Esophagus squamous epithelium (tissue), 5 donors: ENCODE measurements around the gene OTP. TPM values are rescaled to one million over a fixed set of nuclear protein-coding genes. Genes with fewer than 3 reads are reported as not detected.

ENCODE experiments used
- DNase-seq: peaks from one replicate; lab custom pipeline; 2025; lab: John Stamatoyannopoulos, UW
- H3K27ac ChIP-seq, 4 donors: fragments of 200-600 bp; sonication (generic); one replicate each; pipeline ENCODE4 v1.5.1; 2016 to 2019; ENCODE audit warnings: mild to moderate bottlenecking in 1 of 4
- H3K27me3 ChIP-seq, 4 donors: fragments of 200-600 bp; sonication (generic); 1 replicate in 3 of 4; 2 replicates in 1 of 4; pipeline versions ENCODE4 v1.5.1 to v1.6.0; 2017 to 2021; ENCODE audit warnings: antibody characterized with exemption in 1 of 4
- H3K36me3 ChIP-seq, 3 donors: fragments of 200-600 bp; sonication (generic); one replicate each; pipeline ENCODE4 v1.5.1; 2016 to 2019
- H3K4me1 ChIP-seq, 3 donors: fragments of 200-600 bp; sonication (generic); one replicate each; pipeline ENCODE4 v1.5.1; 2017 to 2019
- H3K4me3 ChIP-seq, 4 donors: fragments of 200-600 bp; sonication (generic); 1 replicate in 3 of 4; 2 replicates in 1 of 4; pipeline ENCODE4 v1.5.1; 2016 to 2019; ENCODE audit warnings: mild to moderate bottlenecking in 2 of 4, moderate library complexity in 1 of 4
- H3K9me3 ChIP-seq, 3 donors: fragments of 200-600 bp; sonication (generic); one replicate each; pipeline ENCODE4 v1.5.1; 2016 to 2019
- CTCF ChIP-seq, 6 experiments: fragments of 450-650 bp in 4 of 6; fragments of 200-600 bp in 2 of 6; sonication (generic) in 2 of 6; IDR thresholded peaks; one replicate each; pipeline ENCODE4 v1.5.1; 2016 to 2019; ENCODE audit warnings: antibody characterized with exemption in 6 of 6, mild to moderate bottlenecking in 4 of 6, moderate library complexity in 4 of 6
- POLR2A ChIP-seq, 4 donors: fragments of 450-650 bp; IDR thresholded peaks; one replicate each; pipeline ENCODE4 v1.6.1; 2017; ENCODE audit warnings: antibody characterized with exemption in 4 of 4, mild to moderate bottlenecking in 4 of 4, moderate library complexity in 3 of 4
- WGBS, 2 donors: methylation state at CpG; one replicate each; pipeline ENCODE4 v1.1.5; 2018; 5-methylcytosine and 5-hydroxymethylcytosine counted together
- intact Hi-C: fragments of 100-400 bp; cut with DNase I; formaldehyde crosslinking; loops from one replicate; pipeline ENCODE4 v1.15.0; 2022
- total RNA-seq, 4 donors: library from RNA; depleted of rRNA; stranded (reverse); fragments of >200 nt; gene quantifications; one replicate each; pipeline ENCODE4 v1.1.0, GENCODE V29; 2016
- donor health status: DM: yes; HTN: yes; CAD: no.

Gene OTP
- total RNA-seq, 4 donors from 2014 or later = not detected

DNA sequence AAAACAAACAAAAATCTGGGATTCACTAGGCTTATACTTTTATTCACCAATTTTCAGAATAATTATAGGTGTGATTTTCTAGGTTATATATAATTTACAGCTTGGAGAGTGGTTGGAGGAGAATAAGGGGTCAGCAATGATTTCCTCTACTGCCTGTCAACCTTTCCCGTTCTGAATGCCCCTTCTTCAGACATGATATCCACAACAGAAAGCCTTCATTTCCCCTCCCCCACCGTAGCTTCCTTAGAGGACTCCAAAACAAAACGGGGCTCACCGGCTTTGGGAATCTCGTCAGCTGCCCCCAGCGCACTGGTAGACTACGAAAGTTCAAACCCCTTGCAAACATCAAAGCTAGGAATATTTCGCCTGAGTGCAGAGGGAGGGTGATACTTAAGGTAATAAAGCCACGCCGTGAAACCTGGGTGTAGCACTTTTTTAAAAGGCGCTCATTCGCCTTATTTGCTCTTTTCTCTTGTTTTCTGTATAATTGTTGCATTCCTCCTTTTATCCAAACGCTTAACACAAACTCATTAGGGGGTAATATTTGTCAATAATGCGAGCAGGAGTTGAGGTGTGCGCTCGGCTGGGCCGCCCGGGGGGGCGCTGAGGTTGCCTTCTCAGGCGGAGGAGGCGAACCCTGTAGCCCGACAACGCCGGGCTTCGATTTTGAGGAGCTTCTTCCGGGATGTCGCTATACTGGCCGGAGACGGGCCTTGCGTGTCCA lies 2.4 kb downstream of the OTP start:
- 15 to 18% methylated on average over 17 to 28 of the region's 30 CpGs for WGBS, 2 donors
- intact Hi-C loops = no loop called here
- H3K4me1 ChIP-seq = peaks cover 2 to 56% (median 8%) of the 10 kb centered on the region in 3 donors
- no peak overlapping the region for H3K4me3 ChIP-seq
- no peaks in the 10 kb centered on the region for H3K9me3 ChIP-seq
- H3K36me3 ChIP-seq = no peaks in the 10 kb centered on the region
- DNase-seq = no peak
- TF ChIP-seq POLR2A (IDR thresholded peaks at IDR 0.05) = no peak
- TF ChIP-seq CTCF (IDR thresholded peaks at IDR 0.05) = no peak
- peaks cover 38 to 100% (median 74%) of the 10 kb centered on the region in 4 donors for H3K27me3 ChIP-seq
- H3K27ac ChIP-seq = no peak overlapping the region

DNA sequence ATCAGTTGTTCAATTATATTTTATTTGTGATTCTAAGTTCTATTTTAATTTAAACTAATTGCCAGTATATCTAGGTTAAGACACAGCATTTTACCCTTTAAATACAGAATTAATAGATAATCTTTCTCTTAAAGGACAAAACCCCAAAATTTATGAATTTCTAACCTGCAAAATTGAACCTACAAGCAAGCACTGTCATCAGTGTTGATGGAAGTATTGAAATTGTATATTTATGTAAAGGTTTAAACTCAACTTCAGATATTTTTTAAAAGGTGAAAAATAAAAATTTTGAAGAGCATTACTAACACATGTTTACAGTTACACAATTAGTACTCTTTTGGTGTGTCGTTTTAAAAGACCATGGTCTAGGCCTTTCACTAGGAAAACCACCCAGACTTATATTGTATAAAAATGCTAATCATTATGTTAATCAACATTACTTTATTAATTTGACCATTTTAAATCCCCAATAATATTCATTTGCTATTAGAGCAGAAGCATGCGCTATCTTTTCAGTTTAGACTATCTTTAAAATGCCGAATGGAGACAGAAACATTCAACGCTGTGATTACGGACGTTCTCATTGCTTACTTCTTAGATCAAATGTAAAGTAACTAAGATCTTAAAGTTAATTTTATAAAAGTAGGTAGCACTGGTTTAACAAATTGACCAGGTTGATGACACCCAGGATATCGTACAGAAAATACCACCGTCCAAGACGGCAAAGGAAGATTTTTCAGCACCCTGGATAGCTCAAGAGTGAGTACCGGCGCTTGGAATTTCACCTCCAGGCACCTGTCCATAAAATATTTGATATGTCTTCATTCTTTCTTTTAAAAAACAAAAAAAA lies 3.2 kb downstream of the OTP start:
- no peak overlapping the region for H3K27ac ChIP-seq
- H3K27me3 ChIP-seq = peaks cover 38 to 100% (median 76%) of the 10 kb centered on the region in 4 donors
- no peaks in the 10 kb centered on the region for H3K9me3 ChIP-seq
- H3K4me3 ChIP-seq = no peak overlapping the region
- peaks cover 10 to 56% (median 10%) of the 10 kb centered on the region in 3 donors for H3K4me1 ChIP-seq
- 21 to 30% methylated on average over 11 of the region's 11 CpGs for WGBS, 2 donors
- H3K36me3 ChIP-seq = no peaks in the 10 kb centered on the region
- DNase-seq = no peak
- TF ChIP-seq CTCF (IDR thresholded peaks at IDR 0.05) = no peak
- TF ChIP-seq POLR2A (IDR thresholded peaks at IDR 0.05) = no peak
- intact Hi-C loops = no loop called here

- Histone ChIP-seq H3K9me3 (no peaks in the 10 kb centered on the region), H3K27me3 (peaks cover 38 to 100% (median 76%) of the 10 kb centered on the region in 4 donors), H3K4me1 (peaks cover 19 to 58% (median 22%) of the 10 kb centered on the region in 3 donors), H3K4me3 (no peak overlapping the region), H3K27ac (no peak overlapping the region), H3K36me3 (no peaks in the 10 kb centered on the region)
- no peak for DNase-seq
- intact Hi-C loops = no loop called here
- TF ChIP-seq POLR2A (IDR thresholded peaks at IDR 0.05) = no peak
- no peak for TF ChIP-seq CTCF (IDR thresholded peaks at IDR 0.05)
- 14 to 25% methylated on average over 5 of the region's 5 CpGs for WGBS, 2 donors
Measured at GRCh38 chr5:77633709-77634108, 4.8 kb downstream of the OTP start.

DNA sequence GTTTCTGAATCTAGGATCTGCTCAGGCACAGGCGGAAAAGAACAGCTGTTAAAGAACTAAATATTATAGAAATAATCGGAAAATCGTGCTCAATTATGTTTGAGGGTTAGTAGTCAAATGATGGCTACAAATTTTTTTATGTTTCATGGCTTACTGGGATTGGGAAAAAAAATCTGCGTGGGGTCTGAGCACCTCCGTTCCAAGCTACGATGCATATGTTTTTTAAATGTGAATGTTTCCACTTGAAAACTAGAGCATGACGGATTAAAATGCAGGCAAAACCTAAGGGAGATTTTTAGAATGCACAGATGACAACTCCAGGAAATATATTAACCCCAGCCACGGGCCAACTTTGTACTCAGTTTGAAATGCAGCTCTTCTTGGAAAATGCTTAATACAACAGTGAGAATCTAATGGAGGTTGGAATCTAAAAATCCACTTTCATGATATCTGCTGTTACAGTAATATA lies 5.3 kb downstream of the OTP start:
- peaks cover 19 to 54% (median 22%) of the 10 kb centered on the region in 3 donors for H3K4me1 ChIP-seq
- WGBS, 2 donors = 15 to 19% methylated on average over 8 of the region's 8 CpGs
- TF ChIP-seq CTCF (IDR thresholded peaks at IDR 0.05) (no peak), POLR2A (IDR thresholded peaks at IDR 0.05) (no peak)
- H3K9me3 ChIP-seq = no peaks in the 10 kb centered on the region
- H3K27me3 ChIP-seq = peaks cover 40 to 100% (median 75%) of the 10 kb centered on the region in 4 donors
- H3K27ac ChIP-seq = no peak overlapping the region
- no peak overlapping the region for H3K4me3 ChIP-seq
- DNase-seq = no peak
- intact Hi-C loops = no loop called here
- H3K36me3 ChIP-seq = no peaks in the 10 kb centered on the region
